ENCODE data around the gene NHLRC3. TPM values are rescaled to one million over a fixed set of nuclear protein-coding genes. Genes with fewer than 3 reads are reported as not detected.

Gene NHLRC3
- total and polyA plus RNA-seq, 2 donors (not counting 3 experiments of a cell fraction or from before 2014, with no cell fraction given) = 7.3 to 10.2 TPM

GRCh38 chr13:39037410-39037879 is 811 bp upstream of the NHLRC3 start:
- peaks cover 24% of the 10 kb centered on the region for H3K4me1 ChIP-seq (ENCODE audit: control insufficient read depth, extremely low read depth, insufficient read depth, low read length)
- no peaks in the 10 kb centered on the region for H3K9me1 ChIP-seq (replicated peaks; ENCODE audit: control insufficient read depth, extremely low read depth, insufficient read depth, low read length)
- peak overlapping the region; percentile 75 to 98 (median 94) for H3K4me3 ChIP-seq (replicated peaks in 1 of 3; ENCODE audit: insufficient read depth in 1 of 3, low read depth in 1 of 3, low read length in 3 of 3)
- TF ChIP-seq FOS (IDR thresholded peaks at IDR 0.05; ENCODE audit: borderline replicate concordance, insufficient read depth, low read length) (no peak), POLR2A (IDR thresholded peaks at IDR 0.05; ENCODE audit: low read depth, low read length) (no peak), CTCF (IDR thresholded peaks at IDR 0.05; ENCODE audit: extremely low read depth in 1 of 2, insufficient read depth in 1 of 2, low read depth in 1 of 2, low read length in 2 of 2) (no peak), EZH2 (IDR thresholded peaks at IDR 0.05; ENCODE audit: borderline replicate concordance, low read depth, low read length, severe bottlenecking) (no peak), GATA2 (IDR thresholded peaks at IDR 0.05; ENCODE audit: insufficient read depth, insufficient read length, low read depth, low read length) (no peak), MYC (IDR thresholded peaks at IDR 0.05; ENCODE audit: low read depth, low read length) (no peak), MAX (IDR thresholded peaks at IDR 0.05; ENCODE audit: insufficient read depth, insufficient read length) (no peak), POLR2AphosphoS5 (IDR thresholded peaks at IDR 0.05; ENCODE audit: insufficient read depth, low read depth, low read length) (no peak), JUN (IDR thresholded peaks at IDR 0.05; ENCODE audit: borderline replicate concordance, insufficient read depth, insufficient read length, low read depth) (no peak)
- dilution Hi-C loops (cut with MboI; ENCODE audit: extremely low pct_ligation_motif_present, low sequenced_read_pairs) (no loop called here), intact Hi-C loops (cut with micrococcal nuclease) (loop anchor here (5.0 to 10.0 kb wide), 4 partner anchors 377 to 1737 kb away; partner anchors contain the start of genes LHFPL6, MRPS31 and UFM1)
- H3K4me2 ChIP-seq (ENCODE audit: insufficient read depth, low read length) = peak overlapping the region; percentile 100
- CTCF ChIA-PET = interaction anchor here (0.9 to 2.6 kb wide), 6 partner anchors 11 to 579 kb away, joined by 3 to 15 read pairs (median 6); no protein-coding TSS in a partner anchor
- H3K27ac ChIP-seq (ENCODE audit: insufficient read depth, low read depth, low read length) = peak overlapping the region; percentile 86
- FAIRE-seq (no peak), DNase-seq (ENCODE audit: low read depth, low spot score) (no peak)
- no TSS peak for BruUV-seq (replicated peaks)
- peaks cover 53% of the 10 kb centered on the region for H3K79me2 ChIP-seq (ENCODE audit: control insufficient read depth, insufficient read depth, low read length)
- POLR2A ChIA-PET = interaction anchor here (0.6 kb wide), 1 partner anchor 616 kb away, joined by 3 read pairs; no protein-coding TSS in a partner anchor
- H4K20me1 ChIP-seq (replicated peaks; ENCODE audit: control insufficient read depth, extremely low read depth, insufficient read depth, low read length) = no peaks in the 10 kb centered on the region
- H3K36me3 ChIP-seq (ENCODE audit: control insufficient read depth in 2 of 2, extremely low read depth in 1 of 2, insufficient read depth in 2 of 2, low read length in 2 of 2) = peaks cover 0 to 2% of the 10 kb centered on the region in 2 experiments
- H3K9ac ChIP-seq (replicated peaks; ENCODE audit: extremely low read depth, insufficient read depth, low read length) = peak overlapping the region; percentile 81
- no peaks in the 10 kb centered on the region for H3K9me3 ChIP-seq (replicated peaks; ENCODE audit: control insufficient read depth, insufficient read depth, low read length)
- H2AFZ ChIP-seq (ENCODE audit: low read depth, low read length) = peak overlapping the region; percentile 86
- H3K27me3 ChIP-seq (ENCODE audit: control insufficient read depth in 2 of 2, insufficient read depth in 2 of 2, low read length in 2 of 2) = no peaks in the 10 kb centered on the region
